A549 treated with ZK216348 at 1 μM for 4 hours (cell line): ENCODE results near the gene SERTM1. TPM values are rescaled to one million over a fixed set of nuclear protein-coding genes. Genes with fewer than 3 reads are reported as not detected.

Experiments
- total RNA-seq: library from RNA; stranded (reverse); fragments of 200-300 nt; extraction: Qiagen RNA extraction; gene quantifications from 5 replicates; pipeline ENCODE4 v1.2.3, GENCODE V29; 2022; ENCODE audit warnings: low read depth

Gene SERTM1
- not detected in 5 replicates for total RNA-seq

DNA sequence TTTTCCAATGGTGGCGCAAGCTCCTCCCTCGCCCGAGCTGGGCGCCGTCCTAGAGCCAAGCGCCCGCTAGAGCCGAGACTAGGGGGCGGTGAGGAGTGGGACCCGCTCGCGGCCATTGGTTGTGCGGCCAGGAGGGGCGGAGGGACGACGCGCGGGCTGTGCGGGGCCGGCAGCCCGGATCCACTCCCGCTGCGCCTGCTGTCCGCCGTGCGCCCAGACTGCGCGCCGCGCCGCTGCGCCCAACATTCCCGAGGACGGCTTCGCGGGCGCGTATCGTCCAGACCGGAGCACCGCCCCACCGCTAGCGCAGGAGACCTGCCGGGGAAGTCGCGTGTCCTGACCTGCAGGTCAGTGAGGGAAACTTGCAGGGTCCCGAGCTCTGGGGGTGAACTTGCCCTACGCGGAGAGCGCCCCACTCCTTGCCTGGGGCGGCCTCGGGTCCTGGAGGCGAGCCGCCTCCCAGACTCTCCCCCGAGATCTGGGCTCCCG, at the start of gene SERTM1:
Gene SERTM1, plus strand, starts transcription at position 183 of the 489 bp plus-strand sequence. CDS start 21,059 bp downstream, outside the sequence.

Other genes with a start within 250 kb of the SERTM1 start
- 0.21 to 0.46 TPM (median 0.25 TPM) in 5 replicates for gene CCNA1, start 241.5 kb upstream of the SERTM1 start, total RNA-seq
- 0.47 to 1.4 TPM (median 0.79 TPM) in 5 replicates for gene RFXAP, start 145.2 kb downstream of the SERTM1 start, total RNA-seq
- gene SMAD9, start 246.2 kb downstream of the SERTM1 start, total RNA-seq, result 0.06 to 0.19 TPM (median 0.12 TPM) in 4 of 5 replicates, not detected in the other